HepG2 (cell line): Measurements from ENCODE around the gene GNAZ. TPM values are rescaled to one million over a fixed set of nuclear protein-coding genes. Genes with fewer than 3 reads are reported as not detected.
A peak's percentile ranks its signal among the peaks of the same experiment; 100 is the strongest.

ENCODE experiments used
- BRF2 ChIP-seq: sonication (generic); formaldehyde crosslinking; IDR thresholded peaks from 2 replicates; pipeline ENCODE4 v1.8.1; 2022; ENCODE audit warnings: mild to moderate bottlenecking, missing genetic modification reagents
- DBP ChIP-seq: sonication (generic); formaldehyde crosslinking; IDR thresholded peaks from 2 replicates; pipeline ENCODE4 v1.4.0; 2020; ENCODE audit warnings: missing genetic modification reagents; ENCODE audit errors: not compliant biosample characterization
- FOXO4 ChIP-seq: sonication (generic); formaldehyde crosslinking; conservative IDR thresholded peaks from 2 replicates; pipeline ENCODE4 v1.8.1; 2023; ENCODE audit warnings: missing genetic modification reagents
- GABPB1 ChIP-seq: IDR thresholded peaks from 2 replicates; pipeline ENCODE4 v1.6.1; 2016; ENCODE audit warnings: mild to moderate bottlenecking, missing genetic modification reagents, moderate library complexity, missing compliant biosample characterization
- JDP2 ChIP-seq: sonication (generic); formaldehyde crosslinking; IDR thresholded peaks from 2 replicates; pipeline ENCODE4 v1.8.1; 2022; ENCODE audit warnings: missing genetic modification reagents, borderline replicate concordance
- KDM4B ChIP-seq: sonication (generic); formaldehyde crosslinking; IDR thresholded peaks from 2 replicates; pipeline ENCODE4 v1.4.0; 2020; ENCODE audit warnings: missing genetic modification reagents
- MAZ ChIP-seq, 2 experiments: sonication (generic) in 1 of 2; formaldehyde crosslinking in 1 of 2; IDR thresholded peaks; 2 replicates each; pipeline versions ENCODE4 v1.5.0 to v1.6.1; 2012 to 2020; ENCODE audit warnings: low read depth in 2 of 2, mild to moderate bottlenecking in 2 of 2, borderline replicate concordance in 1 of 2, improper control_type of control experiment in 1 of 2, low read length in 1 of 2, missing genetic modification reagents in 1 of 2, moderate library complexity in 1 of 2
- MEIS2 ChIP-seq: sonication (generic); formaldehyde crosslinking; IDR thresholded peaks from 2 replicates; pipeline ENCODE4 v1.9.0; 2021; ENCODE audit warnings: mild to moderate bottlenecking, missing genetic modification reagents
- PBX2 ChIP-seq: IDR thresholded peaks from 2 replicates; pipeline ENCODE4 v1.6.1; 2016; ENCODE audit warnings: control low read depth
- SP5 ChIP-seq: IDR thresholded peaks from 2 replicates; pipeline ENCODE4 v1.6.1; 2016; ENCODE audit warnings: low read depth, borderline replicate concordance
- ZNF274 ChIP-seq: sonication (generic); formaldehyde crosslinking; IDR thresholded peaks from 2 replicates; pipeline ENCODE4 v1.5.1; 2020; ENCODE audit warnings: mild to moderate bottlenecking, missing genetic modification reagents
- ZNF512B ChIP-seq: sonication (generic); formaldehyde crosslinking; IDR thresholded peaks from 2 replicates; pipeline ENCODE4 v1.5.1; 2020; ENCODE audit warnings: missing genetic modification reagents, mild to moderate bottlenecking, borderline replicate concordance
- ZNF687 ChIP-seq: sonication (generic); formaldehyde crosslinking; IDR thresholded peaks from 2 replicates; pipeline ENCODE4 v1.5.1; 2020; ENCODE audit warnings: mild to moderate bottlenecking, missing genetic modification reagents, moderate library complexity
- ZSCAN25 ChIP-seq: sonication (generic); formaldehyde crosslinking; IDR thresholded peaks from 2 replicates; pipeline ENCODE4 v1.8.0; 2022; ENCODE audit warnings: mild to moderate bottlenecking, missing genetic modification reagents
- polyA plus RNA-seq, 8 experiments: library from polyadenylated mRNA; depleted of rRNA in 3 of 8; stranded (reverse) in 7 of 8; unstranded in 1 of 8; fragments of >200 nt; fragmentation: Illumina TruSeq in 4 of 8; extraction: Trizol in 4 of 8; gene quantifications; 2 replicates each; pipeline versions ENCODE4 v1.2.1 to v1.2.3, GENCODE V29; 2011 to 2016; ENCODE audit warnings: low read depth in 4 of 8, missing spikeins in 1 of 8, mixed read lengths in 1 of 8; ENCODE audit not compliant: insufficient read depth in 1 of 8
- total RNA-seq, 5 experiments: library from RNA; depleted of rRNA; stranded (reverse); fragments of >200 nt; fragmentation: Illumina TruSeq; extraction: Trizol; gene quantifications; 2 replicates each; pipeline ENCODE4 v1.2.3, GENCODE V29; 2016; ENCODE audit warnings: low read depth in 1 of 5

Gene GNAZ
- total and polyA plus RNA-seq, 2 of the 13 experiments (the other 11 are each of a cell fraction or from before 2014, with no cell fraction given): 11.4 to 22.3 TPM

GRCh38 chr22:23144932-23145877, 74.9 kb downstream of the GNAZ start, which contains the start of gene RAB36 (continued):
- TF ChIP-seq BRF2: no peak
- TF ChIP-seq ZNF274: 0 out of 2 replicates have a peak, but pooled peaks have one; percentile 44
- TF ChIP-seq MAZ (IDR thresholded peaks at IDR 0.05; ENCODE audit: borderline replicate concordance, low read depth, low read length): peak; percentile 62; the same call in 1 of the 2 replicates
- peak; percentile 62; the same call in 1 of the 2 replicates for TF ChIP-seq MAZ (CRISPR knock-in tag; IDR thresholded peaks at IDR 0.05; ENCODE audit: low read depth)
- peak; percentile 15; the same call in 1 of the 2 replicates for TF ChIP-seq SP5 (CRISPR knock-in tag)
- TF ChIP-seq JDP2 (CRISPR knock-in tag): no peak
- TF ChIP-seq ZSCAN25 (CRISPR knock-in tag): no peak
- 0 out of 2 replicates have a peak, but pooled peaks have one; percentile 48 for TF ChIP-seq GABPB1 (CRISPR knock-in tag)
- TF ChIP-seq KDM4B (CRISPR knock-in tag): no peak
- peak; percentile 60 for TF ChIP-seq PBX2
- TF ChIP-seq MEIS2 (CRISPR knock-in tag): 0 out of 2 replicates have a peak, but pooled peaks have one; percentile 4
- TF ChIP-seq DBP (CRISPR knock-in tag): no peak
- peak; percentile 67 for TF ChIP-seq ZNF687 (CRISPR knock-in tag)
- no peak for TF ChIP-seq FOXO4 (CRISPR knock-in tag)
- no peak for TF ChIP-seq ZNF512B (CRISPR knock-in tag)
